ENCODE data around the gene TBX10. TPM values are rescaled to one million over a fixed set of nuclear protein-coding genes. Genes with fewer than 3 reads are reported as not detected.
A peak's percentile ranks its signal among the peaks of the same experiment; 100 is the strongest.
"Not testable (repeated sequence)": the region's sequence is repeated elsewhere in the genome, so short reads cannot be mapped to it uniquely, and the experiment has no call there.

Gene TBX10
- total RNA-seq (2014; rRNA removed; shearing (Covaris generic)), result not detected in 2 replicates
- polyA plus RNA-seq (2015; cell fraction: cytosol; rRNA removed), result not detected in 2 replicates
- not detected in 2 replicates for polyA plus RNA-seq (2015; cell fraction: nucleus; rRNA removed)

DNA sequence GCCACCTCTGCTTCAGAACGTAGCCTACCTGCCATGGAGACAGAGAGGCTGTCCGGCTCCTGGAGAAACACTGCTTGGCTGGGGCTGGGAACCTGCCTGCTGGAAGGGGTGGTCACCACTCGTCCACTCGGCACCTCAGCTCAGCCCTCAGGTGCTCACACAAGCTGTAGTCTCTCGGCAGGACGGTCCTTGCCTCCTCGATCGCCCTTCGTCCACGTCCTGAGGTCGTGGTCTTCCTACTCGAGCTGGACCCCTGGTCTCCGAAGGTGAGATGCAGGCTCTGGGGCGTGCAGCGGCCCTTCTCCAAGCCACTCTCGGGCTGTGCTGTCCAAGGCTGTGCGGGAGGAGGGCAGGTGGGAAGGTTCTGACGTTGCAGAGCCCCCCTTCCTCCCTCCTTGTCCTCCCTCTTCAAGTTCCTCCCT, at the start of gene TBX10:
TSS of gene TBX10 (minus strand) at position 326 of the 422 bp plus-strand sequence. CDS start at position 35, 291 bp downstream.
- DNase-seq (ENCODE audit: low read depth, low spot score), result no peak
- in situ Hi-C loops (cut with HindIII; ENCODE audit: low pct_unique_long_range_greater_than_20kb, low sequenced_read_pairs), result no loop called here

DNA sequence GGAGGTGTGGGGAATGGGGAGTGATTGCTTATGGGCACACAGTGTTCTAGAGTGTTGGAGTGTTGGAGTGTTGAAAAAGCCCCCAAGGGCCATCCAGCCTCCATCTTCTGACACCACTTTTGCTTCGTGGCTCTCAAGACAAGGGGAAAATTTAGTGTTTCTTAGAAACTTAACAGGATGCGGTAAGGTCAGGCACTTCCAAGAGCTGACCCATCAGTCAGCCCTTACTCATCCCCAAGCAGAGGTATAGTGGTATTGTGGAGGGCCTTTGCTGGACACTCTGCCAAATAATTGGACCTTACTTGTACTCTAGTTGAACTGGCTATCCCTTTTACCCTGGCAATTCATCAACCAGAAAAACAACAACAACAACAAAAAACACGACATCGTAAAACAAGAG, 49.6 kb upstream of the TBX10 start:
- DNase-seq (ENCODE audit: low read depth, low spot score), result no peak
- in situ Hi-C loops (cut with HindIII; ENCODE audit: low pct_unique_long_range_greater_than_20kb, low sequenced_read_pairs), result no loop called here

DNA sequence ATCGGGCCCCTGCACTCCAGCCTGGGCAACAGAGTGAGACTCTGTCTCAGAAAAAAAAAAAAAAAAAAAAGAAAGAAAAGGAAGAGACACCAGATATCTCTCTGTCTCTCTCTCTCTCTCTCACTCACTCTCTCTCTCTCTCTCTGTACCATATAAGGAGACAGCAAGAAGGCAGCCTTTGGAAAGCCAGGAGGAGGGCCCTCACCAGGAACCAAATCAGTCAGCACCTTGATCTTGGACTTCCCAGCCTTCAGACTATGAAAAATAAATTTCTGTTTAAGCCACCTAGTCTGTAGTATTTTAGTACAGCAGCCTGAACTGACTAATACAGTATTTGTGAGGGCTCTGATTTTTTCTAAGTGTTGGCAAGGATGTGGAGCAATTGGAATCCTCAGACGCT, 48.4 kb upstream of the TBX10 start:
- in situ Hi-C loops (cut with HindIII; ENCODE audit: low pct_unique_long_range_greater_than_20kb, low sequenced_read_pairs), result no loop called here
- no peak for DNase-seq (ENCODE audit: low read depth, low spot score)

DNA sequence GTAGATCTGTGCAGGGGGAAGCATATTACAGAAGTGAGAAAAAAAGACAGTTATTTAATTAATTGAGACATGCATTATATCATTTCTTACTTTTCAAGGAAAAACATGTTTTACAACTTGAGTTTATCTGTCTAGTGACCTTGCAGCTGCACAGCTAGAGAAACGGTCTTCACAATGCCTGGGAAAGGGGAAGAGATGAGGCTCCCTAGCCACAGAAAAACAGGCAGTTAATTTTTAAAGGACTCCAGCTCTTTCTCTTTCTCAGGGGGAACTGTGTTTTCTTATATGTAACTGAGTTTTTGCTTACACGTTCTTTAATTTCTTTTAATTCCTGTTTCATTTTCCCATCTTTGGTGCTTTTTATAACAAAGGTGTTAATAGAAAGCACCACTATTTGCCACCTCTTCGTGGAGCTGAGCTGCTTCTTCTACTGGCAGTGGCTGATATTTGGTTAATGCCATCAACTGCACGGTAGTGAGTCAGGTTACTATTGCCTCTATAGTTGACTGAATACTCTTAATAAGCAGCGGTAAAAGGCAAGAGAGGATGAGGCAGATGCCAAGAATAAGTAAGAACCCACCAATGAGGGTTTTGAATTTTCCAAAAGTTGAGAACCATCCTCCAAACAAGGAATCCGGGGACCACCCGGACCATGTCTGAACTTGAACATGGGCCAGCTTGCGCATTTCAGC, 46.2 kb upstream of the TBX10 start:
- in situ Hi-C loops (cut with HindIII; ENCODE audit: low pct_unique_long_range_greater_than_20kb, low sequenced_read_pairs); DNase-seq (ENCODE audit: low read depth, low spot score): not testable (repeated sequence)

DNA sequence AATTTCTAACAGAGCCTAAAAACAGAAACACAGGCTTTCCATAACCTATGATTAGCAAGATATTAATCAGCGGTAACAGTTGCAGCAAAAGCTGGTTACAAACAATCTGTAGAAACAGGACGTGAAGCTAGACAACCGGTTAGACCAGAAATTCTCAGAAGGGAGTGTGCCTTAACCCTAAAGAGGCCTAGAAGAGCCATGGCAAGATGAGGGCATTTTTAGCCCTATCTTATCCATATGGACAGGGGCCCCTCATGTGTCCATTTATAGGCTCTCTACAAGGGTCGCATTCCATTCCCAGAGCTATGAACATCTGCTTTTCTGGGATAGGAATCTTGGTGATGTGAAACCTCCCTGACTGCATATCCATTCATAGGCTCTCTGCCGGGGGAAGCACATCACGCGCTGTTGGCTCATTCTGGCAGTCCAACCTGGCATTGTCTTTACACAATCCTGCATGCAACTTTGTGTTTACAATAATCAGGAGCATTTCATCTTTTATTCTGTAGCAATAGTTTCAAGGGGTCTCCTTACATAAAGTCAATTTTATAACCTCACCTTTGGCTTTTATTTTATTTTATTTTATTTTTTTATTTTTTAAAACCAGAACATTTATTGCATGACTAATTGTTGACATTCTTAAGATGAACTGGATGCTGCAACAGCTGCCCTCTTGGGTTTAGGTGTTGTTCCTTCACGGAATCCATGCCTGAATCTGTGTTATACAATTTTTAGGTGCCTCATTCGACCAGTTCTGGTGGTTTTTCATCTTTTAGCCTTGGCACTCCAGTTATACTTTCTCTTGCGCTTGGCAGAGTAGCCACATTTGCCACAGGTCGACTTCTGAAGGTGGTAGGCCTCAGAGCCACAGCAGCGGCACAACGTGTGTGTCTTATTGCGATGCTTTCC, 42.8 kb upstream of the TBX10 start:
- in situ Hi-C loops (cut with HindIII; ENCODE audit: low pct_unique_long_range_greater_than_20kb, low sequenced_read_pairs), result not testable (repeated sequence)
- DNase-seq (ENCODE audit: low read depth, low spot score), result peak; percentile 26

DNA sequence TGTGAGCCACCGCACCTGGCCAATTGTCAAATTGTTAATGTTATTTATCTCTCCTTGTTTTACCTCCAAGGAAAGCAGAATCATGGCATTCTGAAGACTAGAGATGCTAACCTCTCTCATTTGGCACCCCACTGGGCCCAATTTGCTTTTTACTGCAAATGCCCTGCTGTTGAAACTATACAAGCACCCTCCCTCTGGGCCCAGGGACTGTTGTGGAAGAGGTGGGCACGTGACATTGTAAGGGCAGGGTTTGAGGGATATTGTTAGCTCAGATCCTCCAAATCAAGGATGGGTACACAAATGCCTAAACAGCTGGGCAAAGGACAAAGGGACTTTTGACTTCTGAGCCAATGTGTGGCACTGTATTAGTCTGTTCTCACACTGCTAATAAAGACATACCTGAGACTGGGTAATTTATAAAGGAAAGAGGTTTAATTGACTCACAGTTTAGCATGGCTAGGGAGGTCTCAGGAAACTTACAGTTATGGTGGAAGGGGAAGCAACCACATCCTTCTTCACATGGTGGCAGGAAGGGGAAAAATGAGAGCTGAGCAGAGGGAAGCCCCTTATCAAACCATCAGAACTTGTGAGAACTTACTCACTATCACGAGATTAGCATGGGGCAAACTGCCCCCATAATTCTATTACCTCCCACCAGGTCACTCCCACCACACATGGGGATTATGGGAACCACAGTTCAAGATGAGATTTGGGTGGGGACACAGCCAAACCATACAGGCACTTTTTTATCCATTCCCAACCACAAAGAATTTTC, 41.3 kb upstream of the TBX10 start:
- peak; percentile 48 for DNase-seq (ENCODE audit: low read depth, low spot score)
- in situ Hi-C loops (cut with HindIII; ENCODE audit: low pct_unique_long_range_greater_than_20kb, low sequenced_read_pairs), result no loop called here

DNA sequence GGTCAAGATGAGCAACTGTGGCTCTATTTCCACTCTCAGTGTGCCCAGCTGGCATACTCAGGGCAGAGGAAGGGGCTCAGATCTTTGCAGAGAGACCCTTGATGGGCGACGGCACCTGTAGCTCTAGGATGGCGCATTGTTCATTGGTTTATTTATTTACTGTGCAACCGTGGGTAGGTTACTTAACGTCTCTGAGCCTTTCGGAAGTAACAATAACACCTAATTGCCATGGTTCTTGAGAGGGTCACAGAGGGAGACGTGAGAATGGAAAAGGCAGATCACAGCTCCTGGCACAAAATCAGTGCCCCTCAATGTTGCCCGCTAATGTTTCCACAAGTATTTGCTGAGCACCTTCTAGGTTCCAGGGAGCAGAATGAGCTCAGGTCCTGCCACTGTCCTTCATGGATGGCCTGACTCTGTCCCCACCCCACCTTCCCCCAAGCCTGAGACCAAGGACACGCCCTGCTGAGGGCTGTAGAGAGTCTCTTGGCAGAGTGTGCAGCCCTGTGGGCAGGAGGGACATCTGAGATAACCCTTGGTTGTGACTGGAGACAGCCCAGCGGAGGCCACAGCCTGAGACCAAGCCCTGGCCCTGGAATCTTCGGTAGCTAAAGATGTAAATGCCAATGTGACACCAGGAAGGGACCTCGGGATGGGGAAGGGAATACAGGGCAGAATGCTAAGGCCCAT, 35.6 kb upstream of the TBX10 start:
- no peak for DNase-seq (ENCODE audit: low read depth, low spot score)
- in situ Hi-C loops (cut with HindIII; ENCODE audit: low pct_unique_long_range_greater_than_20kb, low sequenced_read_pairs), result no loop called here

DNA sequence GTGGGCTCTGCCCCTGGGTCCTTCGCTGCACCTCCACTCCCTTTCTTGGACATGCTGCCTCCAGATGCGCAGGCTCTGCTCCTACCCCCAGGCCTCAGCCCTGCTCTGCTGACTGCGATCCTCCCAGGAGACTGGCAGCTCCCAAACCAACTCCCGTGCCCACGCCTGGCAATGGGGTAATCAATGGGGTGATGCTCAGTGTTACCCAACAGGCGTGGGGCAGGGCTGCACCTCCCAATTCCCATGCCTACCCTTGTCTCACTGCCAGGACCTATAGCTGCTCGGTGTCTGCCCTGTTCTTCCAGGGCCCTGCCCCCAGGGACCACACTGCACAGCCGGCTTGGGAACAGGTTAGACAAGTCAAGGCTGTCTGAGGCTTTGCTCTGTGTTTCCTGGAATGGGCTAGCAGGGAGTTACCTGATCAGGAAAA, 34.9 kb upstream of the TBX10 start, which contains the start of gene ALDH3B2:
TSS of gene ALDH3B2 (minus strand) at position 182 of the 430 bp plus-strand sequence. CDS start 7,688 bp downstream, outside the sequence.
- in situ Hi-C loops (cut with HindIII; ENCODE audit: low pct_unique_long_range_greater_than_20kb, low sequenced_read_pairs), result no loop called here
- DNase-seq (ENCODE audit: low read depth, low spot score), result no peak

DNA sequence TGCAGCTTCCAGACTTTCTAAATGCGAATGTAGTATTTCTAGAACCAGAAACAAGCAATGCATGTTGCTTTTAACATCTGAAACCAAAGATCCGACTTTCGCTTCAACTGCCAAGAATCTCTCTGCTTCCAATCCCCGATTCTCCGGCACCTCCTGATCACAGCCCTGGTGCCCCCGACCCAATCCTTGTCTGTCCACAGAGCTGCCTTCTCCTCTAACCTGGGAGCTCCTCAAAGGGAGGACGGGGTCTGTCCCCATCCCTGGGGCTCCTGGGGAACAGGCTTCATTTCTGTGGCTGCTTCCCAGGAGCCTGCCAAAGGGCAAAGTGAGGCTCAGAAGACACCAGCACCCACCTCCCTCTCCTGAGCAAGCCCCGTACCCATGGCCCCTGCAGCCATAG, 34.3 kb upstream of the TBX10 start:
- no peak for DNase-seq (ENCODE audit: low read depth, low spot score)
- in situ Hi-C loops (cut with HindIII; ENCODE audit: low pct_unique_long_range_greater_than_20kb, low sequenced_read_pairs), result no loop called here

DNA sequence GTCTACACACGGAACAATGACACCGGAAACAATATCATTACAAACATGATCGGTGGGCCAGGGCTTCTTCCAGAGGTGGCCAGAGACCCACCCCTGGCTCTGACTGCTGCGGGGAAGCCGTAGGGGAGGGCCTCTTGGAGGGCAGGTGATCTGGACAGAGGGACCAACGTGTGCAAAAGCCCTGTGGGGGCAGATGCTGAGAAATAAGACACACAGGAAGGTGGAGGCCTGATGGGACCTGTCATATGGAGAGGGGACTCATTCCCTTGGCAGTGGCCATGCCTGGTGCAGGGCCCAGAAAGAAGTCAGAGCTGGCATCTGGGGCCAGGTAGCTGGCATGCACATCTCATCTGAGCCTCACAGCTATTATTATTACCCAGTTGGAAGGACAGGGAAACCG, 33.8 kb upstream of the TBX10 start:
- in situ Hi-C loops (cut with HindIII; ENCODE audit: low pct_unique_long_range_greater_than_20kb, low sequenced_read_pairs), result no loop called here

DNA sequence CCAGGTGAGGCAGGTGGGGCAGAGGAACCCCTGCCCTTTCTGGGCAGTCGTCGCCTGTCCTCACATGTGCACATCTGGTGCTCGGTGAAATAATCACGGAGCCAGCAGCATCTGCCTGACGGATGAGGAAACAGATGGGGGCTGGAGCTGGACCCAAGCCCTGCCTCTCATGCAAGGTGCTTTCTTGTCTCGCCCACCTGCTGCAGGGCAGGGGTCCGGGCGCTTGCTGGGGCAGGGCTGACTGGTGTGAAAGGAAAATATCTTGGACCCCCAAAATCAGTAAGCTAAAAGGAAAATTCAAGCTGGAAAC, 31.6 kb upstream of the TBX10 start:
- in situ Hi-C loops (cut with HindIII; ENCODE audit: low pct_unique_long_range_greater_than_20kb, low sequenced_read_pairs), result no loop called here
- no peak for DNase-seq (ENCODE audit: low read depth, low spot score)

More for the DNA sequence above, 33.8 kb upstream of the TBX10 start:
- DNase-seq (ENCODE audit: low read depth, low spot score), result no peak

DNA sequence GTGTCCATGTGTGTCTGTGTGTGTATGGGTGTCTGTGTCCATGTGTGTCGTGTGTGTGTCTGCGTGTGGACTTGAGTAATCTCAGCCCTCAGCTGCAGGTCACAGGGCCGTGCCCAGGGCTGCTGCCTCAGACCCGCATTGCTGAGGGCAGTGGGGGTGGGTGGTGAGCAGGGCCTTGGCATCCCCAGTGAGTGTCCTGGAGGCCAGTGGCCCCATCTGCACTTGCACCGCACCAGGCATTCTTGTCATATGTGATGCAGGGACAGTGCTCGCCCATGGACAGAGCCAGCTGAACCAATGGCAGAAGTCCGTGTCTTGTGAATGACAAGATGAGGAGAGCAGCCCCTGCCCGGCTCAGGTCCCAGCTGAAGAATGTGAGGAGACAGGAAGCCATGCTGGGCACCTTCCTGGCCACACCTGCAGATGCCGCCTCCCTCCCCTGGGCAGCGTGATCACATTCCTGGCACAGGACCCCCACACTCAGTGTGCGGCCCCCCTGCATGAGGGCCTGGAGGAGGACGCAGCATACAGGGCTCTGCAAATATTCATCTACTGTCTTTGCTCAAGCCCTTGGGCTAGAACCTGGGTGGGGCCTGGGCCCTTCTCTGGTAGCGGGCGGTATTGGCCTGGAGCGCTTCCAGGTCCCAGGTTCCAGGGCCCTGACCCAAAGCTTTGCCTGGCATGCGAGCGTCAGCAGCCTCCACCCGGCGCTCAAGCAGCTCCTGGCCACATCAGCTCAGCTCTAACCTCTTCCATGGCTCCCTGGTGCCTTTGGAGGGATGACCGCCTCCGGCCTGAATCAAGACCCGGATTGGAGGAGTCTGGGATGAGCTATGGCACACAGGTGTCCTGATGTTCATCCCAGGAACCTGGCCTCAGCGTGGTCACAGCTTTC, 31.0 kb upstream of the TBX10 start:
- no peak for DNase-seq (ENCODE audit: low read depth, low spot score)
- in situ Hi-C loops (cut with HindIII; ENCODE audit: low pct_unique_long_range_greater_than_20kb, low sequenced_read_pairs), result no loop called here

DNA sequence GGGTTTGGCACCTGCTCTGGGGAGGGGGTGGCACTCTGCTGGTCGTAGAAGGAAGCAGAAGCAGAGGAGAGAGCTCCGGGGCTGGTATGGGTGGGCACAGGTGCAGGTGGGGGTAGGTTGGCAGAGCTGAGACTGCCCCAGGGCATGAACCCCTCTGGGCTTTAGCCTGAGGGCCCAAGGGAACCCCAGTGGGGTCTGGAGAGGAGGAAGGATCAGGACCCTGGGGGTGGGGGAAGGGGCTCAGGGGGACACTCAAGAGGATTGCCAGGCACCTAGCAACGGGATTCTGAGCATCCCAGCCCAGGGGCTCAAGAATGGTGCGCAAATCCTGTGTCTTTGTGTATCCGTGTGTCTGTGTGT, 28.6 kb upstream of the TBX10 start:
- DNase-seq (ENCODE audit: low read depth, low spot score), result no peak
- in situ Hi-C loops (cut with HindIII; ENCODE audit: low pct_unique_long_range_greater_than_20kb, low sequenced_read_pairs), result no loop called here

DNA sequence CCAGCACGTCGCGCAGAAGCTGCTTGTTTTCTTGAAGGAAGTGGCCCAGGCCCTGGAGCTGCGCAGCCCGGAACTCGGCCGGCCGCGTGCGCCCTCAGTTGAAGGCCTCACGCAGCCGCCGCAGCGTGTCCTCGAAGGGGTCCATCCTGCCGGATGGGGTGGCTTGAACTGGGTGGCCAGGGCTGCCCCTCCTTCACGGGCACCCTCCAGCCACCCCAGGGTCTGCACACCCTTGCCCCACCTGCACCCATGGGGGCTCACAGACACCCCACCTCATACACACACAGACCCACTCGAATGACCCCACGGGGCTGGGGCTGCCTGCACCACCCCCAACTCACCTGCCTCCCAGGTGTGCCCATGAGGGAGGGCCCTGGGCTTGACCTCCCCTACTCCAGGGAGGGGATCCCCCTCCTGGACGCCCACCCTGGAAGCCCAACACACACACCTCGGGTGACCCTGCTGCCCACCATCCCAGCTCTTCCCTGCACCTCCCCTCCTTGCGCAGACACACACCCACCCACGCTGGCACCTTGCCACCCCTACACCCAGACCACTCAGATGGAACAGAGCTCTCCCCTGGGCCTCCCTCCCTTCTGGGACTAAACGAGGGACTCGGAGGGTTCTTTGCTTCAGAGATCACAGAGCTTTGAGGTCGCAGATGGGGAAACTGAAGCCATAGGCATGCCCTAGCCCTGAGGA, 28.1 kb upstream of the TBX10 start:
- in situ Hi-C loops (cut with HindIII; ENCODE audit: low pct_unique_long_range_greater_than_20kb, low sequenced_read_pairs), result no loop called here
- no peak for DNase-seq (ENCODE audit: low read depth, low spot score)

DNA sequence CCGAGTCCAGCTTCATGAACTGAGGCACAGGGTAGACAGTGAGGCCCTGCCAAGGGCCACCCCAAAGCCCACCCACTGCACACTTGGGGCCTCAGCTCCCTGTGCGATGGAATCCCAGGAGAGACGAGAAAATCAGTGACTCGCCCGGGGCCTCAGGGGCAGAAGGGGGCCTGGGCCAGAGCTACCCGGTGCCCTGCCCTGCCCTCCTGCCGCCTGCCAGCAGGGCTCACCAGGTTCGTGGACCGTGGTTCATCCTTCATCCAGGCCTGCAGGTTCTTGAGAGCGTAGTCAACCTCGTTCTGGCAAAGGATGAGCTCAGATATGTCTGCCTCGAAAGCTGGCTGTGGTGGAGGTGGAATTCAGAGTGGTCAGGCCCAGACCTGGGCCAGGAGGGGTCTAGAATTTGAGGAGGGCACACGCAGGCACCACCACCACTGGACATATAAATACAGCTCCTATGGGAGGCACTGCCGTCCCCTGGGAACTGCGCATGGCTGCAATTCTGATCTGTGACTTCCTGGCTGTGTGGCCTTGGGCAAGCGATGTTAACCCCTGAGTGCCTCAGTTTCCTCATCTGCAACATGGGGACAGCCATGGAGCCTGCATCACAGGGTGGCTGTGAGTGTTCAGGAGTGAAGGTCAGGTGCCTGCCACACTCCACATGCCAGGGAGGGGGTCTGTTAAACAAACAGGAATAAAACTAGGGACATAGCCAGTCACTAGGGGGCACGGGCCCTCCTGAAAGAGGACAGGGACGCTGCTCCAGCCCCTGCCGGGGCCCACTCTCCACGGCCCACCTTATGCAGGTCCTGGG, 27.3 kb upstream of the TBX10 start:
- in situ Hi-C loops (cut with HindIII; ENCODE audit: low pct_unique_long_range_greater_than_20kb, low sequenced_read_pairs), result no loop called here
- no peak for DNase-seq (ENCODE audit: low read depth, low spot score)
